Testis (tissue), 3 donors: ENCODE results near the gene MYL10. TPM values are rescaled to one million over a fixed set of nuclear protein-coding genes. Genes with fewer than 3 reads are reported as not detected.

Experiments used
- DNase-seq: peaks from one replicate; pipeline ENCODE4 v3.0.0-alpha.2; 2019
- H3K27ac ChIP-seq, 2 donors: fragments of 200-600 bp; sonication (generic); one replicate each; pipeline ENCODE4 v1.5.1; 2019
- H3K27me3 ChIP-seq: fragments of 200-600 bp; sonication (generic); one replicate; pipeline ENCODE4 v1.5.1; 2019
- H3K36me3 ChIP-seq: fragments of 200-600 bp; sonication (generic); one replicate; pipeline ENCODE4 v1.5.1; 2017; ENCODE audit warnings: low read depth; ENCODE audit errors: missing control alignments
- H3K4me1 ChIP-seq: fragments of 200-600 bp; sonication (generic); one replicate; pipeline ENCODE4 v1.5.1; 2019
- H3K4me3 ChIP-seq, 2 donors: fragments of 200-600 bp; sonication (generic); one replicate each; pipeline ENCODE4 v1.5.1; 2017 to 2019
- H3K9me3 ChIP-seq: fragments of 200-600 bp; sonication (generic); one replicate; pipeline ENCODE4 v1.5.1; 2017
- CTCF ChIP-seq, 3 experiments: fragments of 450-650 bp in 2 of 3; fragments of 200-600 bp in 1 of 3; sonication (generic) in 1 of 3; IDR thresholded peaks; one replicate each; pipeline ENCODE4 v1.5.1; 2016 to 2019; ENCODE audit warnings: antibody characterized with exemption in 3 of 3, mild to moderate bottlenecking in 2 of 3, moderate library complexity in 1 of 3
- POLR2A ChIP-seq: fragments of 450-650 bp; IDR thresholded peaks from one replicate; pipeline ENCODE4 v1.6.1; 2017; ENCODE audit warnings: antibody characterized with exemption, mild to moderate bottlenecking, moderate library complexity
- WGBS, 2 donors: methylation state at CpG; one replicate each; pipeline ENCODE4 v1.1.5; 2018; 5-methylcytosine and 5-hydroxymethylcytosine counted together
- intact Hi-C: fragments of 100-400 bp; cut with DNase I; formaldehyde crosslinking; loops from one replicate; pipeline ENCODE4 v1.15.1; 2023; ENCODE audit warnings: low total_unique reads
- polyA plus RNA-seq: library from polyadenylated mRNA; stranded (reverse); fragments of 350-450 nt; fragmentation: Illumina TruSeq; extraction: RNeasy Lipid Tissue Mini Kit (QIAGEN cat#74804); gene quantifications from one replicate; pipeline ENCODE4 v1.2.3, GENCODE V29; 2014; ENCODE audit warnings: low read depth, low replicate concordance; ENCODE audit not compliant: insufficient read depth
- total RNA-seq, 2 donors: library from RNA; depleted of rRNA; stranded (reverse); fragments of >200 nt; gene quantifications; one replicate each; pipeline ENCODE4 v1.2.3, GENCODE V29; 2016

MYL10 gene
- total and polyA plus RNA-seq, 3 donors from 2014 or later, result not detected

DNA sequence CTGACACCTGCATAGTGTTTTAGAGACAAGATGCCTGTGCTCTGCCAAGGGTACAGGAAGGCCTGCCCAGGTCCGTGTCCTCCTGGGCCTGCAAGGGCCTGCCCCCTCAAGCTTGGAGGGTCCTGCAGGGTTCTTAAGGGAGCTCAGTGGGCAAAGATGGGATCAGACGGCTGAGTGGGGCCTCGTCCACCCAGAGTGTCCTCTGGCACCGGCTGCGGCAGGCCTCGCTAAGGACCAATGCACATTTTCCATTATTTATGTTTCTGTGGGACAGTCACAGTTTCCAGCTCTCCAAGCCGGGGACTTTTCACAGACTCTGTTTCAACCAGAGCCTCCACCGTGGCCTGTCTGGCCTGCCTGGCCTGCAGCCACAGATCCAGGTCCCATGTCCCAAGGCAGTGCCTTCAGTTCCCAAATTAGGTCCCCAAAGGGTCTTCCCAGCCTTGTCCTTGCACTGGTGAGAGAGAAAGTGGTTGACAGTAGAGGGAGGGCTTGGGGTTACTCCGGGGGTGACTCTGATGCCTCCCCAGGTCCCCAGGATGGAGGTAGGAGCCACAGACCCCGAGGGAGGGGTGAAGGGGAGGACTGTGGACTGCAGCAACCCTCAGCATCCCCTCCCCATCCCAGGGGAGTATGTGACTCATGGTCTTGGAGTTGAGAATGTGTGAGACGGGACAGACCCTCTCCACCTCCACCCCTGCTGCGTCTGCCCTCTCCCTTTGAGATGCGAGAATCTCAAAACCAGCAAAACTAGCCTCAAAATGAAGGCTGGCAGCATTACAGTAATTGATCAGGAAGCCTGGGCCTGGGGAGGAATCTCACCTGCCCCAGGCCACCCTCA is 14.8 kb downstream of the MYL10 start:
- Histone ChIP-seq H3K27ac (no peak overlapping the region), H3K9me3 (no peaks in the 10 kb centered on the region), H3K4me3 (no peak overlapping the region), H3K27me3 (no peaks in the 10 kb centered on the region), H3K4me1 (peaks cover 5% of the 10 kb centered on the region), H3K36me3 (no peaks in the 10 kb centered on the region)
- intact Hi-C loops, result no loop called here
- no peak for TF ChIP-seq CTCF (IDR thresholded peaks at IDR 0.05)
- TF ChIP-seq POLR2A, result no peak
- no peak for DNase-seq
- 74 to 77% methylated on average over 10 to 13 of the region's 13 CpGs for WGBS, 2 donors

DNA sequence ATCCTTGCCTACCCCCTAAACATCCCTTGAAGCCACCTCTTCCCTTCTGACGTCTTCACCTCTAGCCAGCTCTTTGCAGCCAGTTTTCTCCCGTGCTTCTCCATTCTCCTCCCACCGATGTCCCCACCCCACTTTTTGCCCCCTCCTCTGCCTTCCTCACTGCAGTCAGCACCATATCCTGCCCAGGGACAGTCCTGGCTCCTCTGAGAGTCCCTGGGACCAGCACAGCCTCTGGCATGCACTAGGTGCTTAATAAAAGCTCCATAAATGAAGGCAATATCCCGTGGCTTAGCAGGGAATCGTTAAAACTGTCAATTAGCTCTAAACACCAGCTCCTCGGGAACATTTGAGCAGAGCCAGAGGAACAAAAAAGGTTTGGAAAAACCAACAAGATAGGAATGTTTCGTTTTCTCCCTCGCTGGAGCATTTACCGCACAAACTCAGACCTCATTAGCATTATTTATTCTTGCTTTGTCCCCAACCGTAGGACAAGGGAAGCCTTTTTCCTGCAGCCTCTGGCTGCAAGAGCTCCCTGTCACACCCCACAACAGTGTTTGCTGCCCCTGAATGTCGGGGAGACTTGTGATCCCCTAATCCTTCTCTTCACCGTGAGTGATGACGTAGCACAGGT is 16.1 kb downstream of the MYL10 start:
- H3K27me3 ChIP-seq, result no peaks in the 10 kb centered on the region
- H3K9me3 ChIP-seq, result no peaks in the 10 kb centered on the region
- DNase-seq, result no peak
- H3K27ac ChIP-seq, result peak overlapping the region; percentile 11 to 36
- H3K36me3 ChIP-seq, result no peaks in the 10 kb centered on the region
- 44 to 61% methylated on average over 13 of the region's 13 CpGs for WGBS, 2 donors
- H3K4me3 ChIP-seq, result no peak overlapping the region
- TF ChIP-seq POLR2A, result no peak
- TF ChIP-seq CTCF (IDR thresholded peaks at IDR 0.05), result no peak
- peaks cover under 1% of the 10 kb centered on the region for H3K4me1 ChIP-seq
- intact Hi-C loops, result no loop called here

DNA sequence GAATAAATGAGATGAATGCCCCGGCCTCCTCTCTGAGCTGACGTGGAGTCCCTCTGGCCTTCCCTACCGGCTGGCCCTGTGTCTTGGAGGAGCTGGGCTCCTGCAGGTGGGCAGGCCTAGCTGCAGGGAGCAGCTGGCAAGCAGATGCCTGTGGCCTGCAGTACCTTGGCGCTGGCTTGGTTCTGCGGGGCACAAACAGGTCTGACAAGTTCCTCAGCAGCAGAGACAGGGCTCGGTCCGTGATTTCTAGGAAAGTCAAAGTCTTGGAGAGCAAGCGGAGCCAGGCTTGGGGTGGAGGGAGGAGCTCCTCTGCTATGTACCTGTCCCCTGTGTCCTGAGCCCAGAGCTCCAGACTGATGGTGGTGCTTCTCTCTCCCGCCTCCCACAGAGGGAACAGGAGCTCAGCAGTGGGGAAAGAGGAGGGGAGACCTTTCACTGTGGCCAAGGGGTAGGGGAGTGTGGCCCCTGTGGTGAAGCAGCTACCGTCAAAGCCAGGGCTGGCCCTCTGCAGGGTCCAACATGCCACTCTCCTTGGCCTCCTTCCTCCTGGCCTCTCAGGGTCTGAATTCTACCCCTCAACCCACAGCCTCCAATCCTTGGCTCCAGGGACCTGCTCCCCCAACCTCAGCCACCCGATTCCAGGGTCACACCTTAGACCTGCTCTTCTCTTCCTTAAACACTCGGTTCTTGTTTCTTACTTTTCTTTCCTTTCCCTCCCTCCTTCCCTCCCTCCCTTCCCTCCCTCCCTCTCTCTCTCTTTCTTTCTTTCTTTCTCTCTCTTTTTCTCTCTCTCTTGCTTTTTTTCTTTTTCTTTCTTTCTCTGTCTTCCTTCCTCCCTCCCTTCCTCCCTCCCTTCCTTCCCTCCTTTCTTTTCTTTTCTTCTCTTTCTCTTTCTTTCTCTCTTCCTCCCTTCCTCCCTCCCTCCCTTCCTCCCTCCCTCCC is 20.1 kb downstream of the MYL10 start:
- 81 to 90% methylated on average over 4 to 12 of the region's 12 CpGs for WGBS, 2 donors
- H3K27me3 ChIP-seq, result no peaks in the 10 kb centered on the region
- H3K4me1 ChIP-seq, result no peaks in the 10 kb centered on the region
- DNase-seq, result no peak
- TF ChIP-seq POLR2A, result no peak
- no peak for TF ChIP-seq CTCF (IDR thresholded peaks at IDR 0.05)
- no peaks in the 10 kb centered on the region for H3K36me3 ChIP-seq
- intact Hi-C loops, result no loop called here
- no peaks in the 10 kb centered on the region for H3K9me3 ChIP-seq
- H3K4me3 ChIP-seq, result no peak overlapping the region
- no peak overlapping the region for H3K27ac ChIP-seq

- Histone ChIP-seq H3K4me3 (no peak overlapping the region), H3K9me3 (no peaks in the 10 kb centered on the region), H3K27ac (no peak overlapping the region), H3K4me1 (no peaks in the 10 kb centered on the region), H3K27me3 (no peaks in the 10 kb centered on the region), H3K36me3 (no peaks in the 10 kb centered on the region)
- intact Hi-C loops, result no loop called here
- WGBS, 2 donors, result 100% methylated on average over 2 of the region's 2 CpGs; no CpG with 5 or more reads in 1 of the 2 donors
- no peak for DNase-seq
- TF ChIP-seq CTCF (IDR thresholded peaks at IDR 0.05), result no peak
- TF ChIP-seq POLR2A, result no peak
These were observed 22.6 kb downstream of the MYL10 start for GRCh38 chr7:101606498-101606923.
